ENCODE data around the gene NEMF.
A peak's percentile ranks its signal among the peaks of the same experiment; 100 is the strongest.
"Not testable (repeated sequence)": the region's sequence is repeated elsewhere in the genome, so short reads cannot be mapped to it uniquely, and the experiment has no call there.

Gene NEMF

GRCh38 chr14:49852301-49853157 lies at the start of gene NEMF:
Gene NEMF, minus strand, starts transcription at chr14:49852788. Its CDS starts 35 bp downstream, at chr14:49852753.
- DNase-seq (ENCODE audit: low spot score) = peak; percentile 94

- DNase-seq (ENCODE audit: low spot score) = no peak
Observed at GRCh38 chr14:49900973-49901372, 48.4 kb upstream of the NEMF start.

GRCh38 chr14:49898485-49898884 lies 45.9 kb upstream of the NEMF start:
- DNase-seq (ENCODE audit: low spot score) = no peak

- no peak for DNase-seq (ENCODE audit: low spot score)
Observed at GRCh38 chr14:49897965-49898364, 45.4 kb upstream of the NEMF start.

GRCh38 chr14:49897414-49897813 lies 44.8 kb upstream of the NEMF start:
- no peak for DNase-seq (ENCODE audit: low spot score)

GRCh38 chr14:49896966-49897365 lies 44.4 kb upstream of the NEMF start:
- DNase-seq (ENCODE audit: low spot score) = no peak

- DNase-seq (ENCODE audit: low spot score) = not testable (repeated sequence)
Observed at GRCh38 chr14:49896272-49896671, 43.7 kb upstream of the NEMF start.

- no peak for DNase-seq (ENCODE audit: low spot score)
Observed at GRCh38 chr14:49895480-49895879, 42.9 kb upstream of the NEMF start.

- DNase-seq (ENCODE audit: low spot score) = not testable (repeated sequence)
Observed at GRCh38 chr14:49894214-49895107, 41.9 kb upstream of the NEMF start.

GRCh38 chr14:49893309-49894213 lies 41.0 kb upstream of the NEMF start:
- DNase-seq (ENCODE audit: low spot score) = no peak

GRCh38 chr14:49892636-49893308 lies 40.2 kb upstream of the NEMF start, which contains the start of gene ARF6:
Gene ARF6, plus strand, starts transcription at chr14:49893082. Its CDS starts 655 bp downstream, at chr14:49893737.
- DNase-seq (ENCODE audit: low spot score) = peak; percentile 97

- DNase-seq (ENCODE audit: low spot score) = no peak
Observed at GRCh38 chr14:49892301-49892635, 39.7 kb upstream of the NEMF start.

GRCh38 chr14:49888293-49888692 lies 35.7 kb upstream of the NEMF start:
- DNase-seq (ENCODE audit: low spot score) = no peak

GRCh38 chr14:49886523-49886922 lies 33.9 kb upstream of the NEMF start:
- no peak for DNase-seq (ENCODE audit: low spot score)

GRCh38 chr14:49882826-49883694 lies 30.5 kb upstream of the NEMF start:
- DNase-seq (ENCODE audit: low spot score) = no peak

GRCh38 chr14:49881350-49882001 lies 28.9 kb upstream of the NEMF start:
- no peak for DNase-seq (ENCODE audit: low spot score)

- no peak for DNase-seq (ENCODE audit: low spot score)
Observed at GRCh38 chr14:49880267-49881064, 27.9 kb upstream of the NEMF start.

- no peak for DNase-seq (ENCODE audit: low spot score)
Observed at GRCh38 chr14:49879646-49880204, 27.1 kb upstream of the NEMF start.

Data from left forelimb (tissue), 1 donor.